IMR-90 (cell line): ENCODE measurements around the gene CLPTM1. TPM values are rescaled to one million over a fixed set of nuclear protein-coding genes. Genes with fewer than 3 reads are reported as not detected.

Source experiments
- ATAC-seq: fragments of 200-7000 bp; cut with Tn5 transposase; 2 replicates; pipeline ENCODE4 v1.9.1; 2020; ENCODE audit warnings: low read depth, mild to moderate bottlenecking, moderate library complexity
- BruUV-seq: library from RNA; stranded (reverse); fragments of 400-500 nt; replicated peaks from 2 replicates; lab custom pipeline; 2021; lab: Mats Ljungman, UMichigan
- CTCF ChIA-PET: fragments of 300-600 bp; formaldehyde crosslinking; extraction: SDS; loops from one replicate; lab custom pipeline; 2021; ENCODE audit warnings: antibody characterized with exemption; lab: Yijun Ruan, JAX
- POLR2A ChIA-PET: fragments of 300-600 bp; sonication (Branson Sonifier 250); formaldehyde crosslinking; loops from one replicate; lab custom pipeline; 2022; ENCODE audit warnings: antibody characterized with exemption; ENCODE audit not compliant: unreplicated experiment; lab: Charles Lee
- DNase-seq: peaks from one replicate; pipeline ENCODE4 v3.0.0; 2013
- H2AFZ ChIP-seq: replicated peaks from 2 replicates; pipeline ENCODE3; 2013; ENCODE audit warnings: low read length, mild to moderate bottlenecking; ENCODE audit not compliant: poor library complexity
- H2AK5ac ChIP-seq: 2 replicates; pipeline ENCODE4 v1.6.1; 2013; ENCODE audit warnings: low read depth, low read length, inconsistent platforms
- H2AK9ac ChIP-seq: replicated peaks from 2 replicates; pipeline ENCODE3; 2013; ENCODE audit warnings: mild to moderate bottlenecking, low read depth, low read length, moderate library complexity; ENCODE audit not compliant: poor library complexity
- H2BK120ac ChIP-seq: 2 replicates; pipeline ENCODE4 v1.6.1; 2013; ENCODE audit warnings: low read depth, low read length, inconsistent platforms
- H2BK15ac ChIP-seq: 3 replicates; pipeline ENCODE4 v1.6.1; 2013; ENCODE audit warnings: low read depth, low read length, inconsistent platforms
- H2BK20ac ChIP-seq: 2 replicates; pipeline ENCODE4 v1.6.1; 2013; ENCODE audit warnings: low read depth, mild to moderate bottlenecking, inconsistent platforms, low read length, moderate library complexity
- H2BK5ac ChIP-seq: 2 replicates; pipeline ENCODE4 v1.6.1; 2013; ENCODE audit warnings: mild to moderate bottlenecking, low read depth, low read length, inconsistent platforms; ENCODE audit not compliant: poor library complexity, severe bottlenecking
- H3K14ac ChIP-seq: replicated peaks from 2 replicates; pipeline ENCODE4 v1.6.1; 2013; ENCODE audit warnings: low read depth, low read length, inconsistent platforms
- H3K18ac ChIP-seq: 2 replicates; pipeline ENCODE4 v1.6.1; 2013; ENCODE audit warnings: low read depth, low read length, control low read depth
- H3K23ac ChIP-seq: 2 replicates; pipeline ENCODE4 v1.6.1; 2013; ENCODE audit warnings: low read depth, low read length, inconsistent platforms
- H3K27ac ChIP-seq: 2 replicates; pipeline ENCODE4 v1.5.1; 2013; ENCODE audit warnings: mild to moderate bottlenecking, control low read depth, low read length; ENCODE audit not compliant: insufficient read depth
- H3K27me3 ChIP-seq: 2 replicates; pipeline ENCODE4 v1.6.1; 2013; ENCODE audit warnings: low read length; ENCODE audit not compliant: control insufficient read depth, insufficient read depth
- H3K36me3 ChIP-seq: 2 replicates; pipeline ENCODE4 v1.6.1; 2013; ENCODE audit warnings: low read length, mixed read lengths; ENCODE audit not compliant: control insufficient read depth, insufficient read depth
- H3K4ac ChIP-seq: 2 replicates; pipeline ENCODE4 v1.6.1; 2013; ENCODE audit warnings: low read depth, low read length, inconsistent platforms
- H3K4me1 ChIP-seq: 2 replicates; pipeline ENCODE4 v1.6.1; 2013; ENCODE audit warnings: low read length, mixed read lengths; ENCODE audit not compliant: control insufficient read depth, insufficient read depth
- H3K4me2 ChIP-seq: 2 replicates; pipeline ENCODE4 v1.6.1; 2013; ENCODE audit warnings: low read depth, mild to moderate bottlenecking, control low read depth, low read length, moderate library complexity
- H3K4me3 ChIP-seq: 2 replicates; pipeline ENCODE4 v1.5.1; 2013; ENCODE audit warnings: low read depth, mild to moderate bottlenecking, control low read depth, low read length, moderate library complexity; ENCODE audit not compliant: insufficient read depth
- H3K56ac ChIP-seq: 2 replicates; pipeline ENCODE4 v1.6.1; 2013; ENCODE audit warnings: low read length, inconsistent platforms; ENCODE audit not compliant: insufficient read depth; ENCODE audit errors: extremely low read depth
- H3K79me1 ChIP-seq, 2 experiments: 2 replicates each; pipeline ENCODE4 v1.6.1; 2013; ENCODE audit warnings: low read length in 2 of 2, inconsistent platforms in 1 of 2, low read depth in 1 of 2
- H3K9ac ChIP-seq: 2 replicates; pipeline ENCODE4 v1.6.1; 2013; ENCODE audit warnings: low read depth, low read length, control low read depth
- H3K9me1 ChIP-seq: 2 replicates; pipeline ENCODE4 v1.6.1; 2013; ENCODE audit warnings: low read length, inconsistent platforms; ENCODE audit not compliant: insufficient read depth
- H3K9me3 ChIP-seq: 2 replicates; pipeline ENCODE4 v1.6.1; 2013; ENCODE audit warnings: low read length; ENCODE audit not compliant: control insufficient read depth, insufficient read depth
- H4K20me1 ChIP-seq: 2 replicates; pipeline ENCODE4 v1.6.1; 2013; ENCODE audit warnings: low read length, inconsistent platforms; ENCODE audit not compliant: insufficient read depth
- H4K5ac ChIP-seq: 2 replicates; pipeline ENCODE4 v1.6.1; 2013; ENCODE audit warnings: mild to moderate bottlenecking, low read depth, low read length, control low read depth
- H4K8ac ChIP-seq, 2 experiments: 2 replicates each; pipeline ENCODE4 v1.6.1; 2013; ENCODE audit warnings: low read depth in 2 of 2, low read length in 2 of 2, control low read depth in 1 of 2, inconsistent platforms in 1 of 2
- H4K91ac ChIP-seq: 2 replicates; pipeline ENCODE4 v1.6.1; 2013; ENCODE audit warnings: low read depth, low read length, inconsistent platforms; ENCODE audit not compliant: insufficient read depth
- BHLHE40 ChIP-seq: fragments of 150-350 bp; IDR thresholded peaks from 2 replicates; pipeline ENCODE4 v1.6.1; 2016; ENCODE audit warnings: mild to moderate bottlenecking, low read depth, low read length
- MAZ ChIP-seq: IDR thresholded peaks from 2 replicates; pipeline ENCODE4 v1.6.1; 2012; ENCODE audit warnings: low read depth, mild to moderate bottlenecking, low read length, improper control_type of control experiment, moderate library complexity, borderline replicate concordance
- RFX5 ChIP-seq: IDR thresholded peaks from 2 replicates; pipeline ENCODE4 v1.8.0; 2012; ENCODE audit warnings: low read depth, mild to moderate bottlenecking, low read length, moderate library complexity
- WGBS, 2 experiments: methylation state at CpG; one replicate each; pipeline versions ENCODE4 v1.1.5 to v1.1.7; 2013; ENCODE audit warnings: missing lambda C conversion rate in 2 of 2; ENCODE audit not compliant: insufficient read length in 1 of 2; ENCODE audit errors: extremely low coverage in 2 of 2; 5-methylcytosine and 5-hydroxymethylcytosine counted together
- dilution Hi-C: fragments of 300-500 bp; cut with HindIII; formaldehyde crosslinking; loops from one replicate; pipeline ENCODE4 v1.14.3; 2018; ENCODE audit warnings: low sequenced_read_pairs; ENCODE audit not compliant: unreplicated experiment
- in situ Hi-C: fragments of 300-500 bp; cut with MboI; formaldehyde crosslinking; loops from 3 replicates; pipeline ENCODE4 v1.14.3; 2019; ENCODE audit warnings: low sequenced_read_pairs, inconsistent platforms, mixed read lengths
- intact Hi-C: fragments of 100-400 bp; cut with micrococcal nuclease; formaldehyde crosslinking; loops from 2 replicates; pipeline ENCODE4 v1.10.0; 2022
- polyA plus RNA-seq, 3 experiments: library from polyadenylated mRNA; depleted of rRNA; stranded (reverse); fragments of >200 nt; gene quantifications; 2 replicates each; pipeline ENCODE4 v1.2.3, GENCODE V29; 2012; ENCODE audit warnings: low replicate concordance in 1 of 3
- total RNA-seq: library from RNA; depleted of rRNA; stranded (reverse); fragments of >200 nt; gene quantifications from 2 replicates; pipeline ENCODE4 v1.2.3, GENCODE V29; 2012

Gene CLPTM1
- total and polyA plus RNA-seq, 2 of the 4 experiments (the other 2 are of a cell fraction), result 23.8 to 88.8 TPM

DNA sequence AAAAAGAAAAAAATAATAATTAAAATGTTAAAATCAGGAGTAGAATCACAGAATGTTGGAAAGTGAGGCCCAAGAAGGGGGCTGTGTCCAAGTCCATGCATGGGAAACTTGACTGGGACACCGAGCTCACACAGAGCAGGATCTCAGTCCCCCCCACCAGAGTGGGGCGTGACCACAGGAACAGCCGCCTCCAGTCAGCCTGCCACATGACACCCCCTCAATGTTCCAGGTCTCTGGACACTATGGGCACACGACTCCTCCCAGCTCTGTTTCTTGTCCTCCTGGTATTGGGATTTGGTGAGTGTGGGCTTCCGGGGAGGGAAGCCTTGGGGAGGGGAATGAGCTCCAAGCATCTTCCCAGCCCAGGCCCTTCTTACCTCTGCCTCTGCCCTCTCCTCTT, 6.9 kb upstream of the CLPTM1 start:
- intact Hi-C loops, result no loop called here
- peaks cover 6% of the 10 kb centered on the region; the same call in 1 of the 2 replicates for H3K27me3 ChIP-seq
- H2AFZ ChIP-seq, result no peak overlapping the region
- CTCF ChIA-PET, result no interaction called here
- POLR2A ChIA-PET, result no interaction called here
- H3K9me1 ChIP-seq, result no peaks in the 10 kb centered on the region
- H3K14ac ChIP-seq, result no peak overlapping the region
- dilution Hi-C loops, result no loop called here
- H2AK9ac ChIP-seq, result no peak overlapping the region
- no peaks in the 10 kb centered on the region for H4K20me1 ChIP-seq
- H3K4me3 ChIP-seq, result no peak overlapping the region
- no peak overlapping the region for H3K4ac ChIP-seq
- no peak overlapping the region for H4K5ac ChIP-seq
- in situ Hi-C loops, result no loop called here
- no peak overlapping the region for H3K56ac ChIP-seq
- H3K4me1 ChIP-seq, result no peaks in the 10 kb centered on the region
- TF ChIP-seq BHLHE40, result no peak
- TF ChIP-seq RFX5, result no peak
- no peak for TF ChIP-seq MAZ
- no peak overlapping the region for H4K8ac ChIP-seq
- no peak overlapping the region for H4K91ac ChIP-seq
- ATAC-seq (no peak), DNase-seq (no peak)
- H3K18ac ChIP-seq, result no peak overlapping the region
- WGBS, 2 experiments, result no CpG with 5 or more reads among the region's 5 CpGs
- peaks cover 2% of the 10 kb centered on the region; the same call in 1 of the 2 replicates for H3K36me3 ChIP-seq
- H3K27ac ChIP-seq, result no peak overlapping the region
- no peak overlapping the region for H3K9ac ChIP-seq
- no peaks in the 10 kb centered on the region for H3K9me3 ChIP-seq
- no peak overlapping the region for H2BK15ac ChIP-seq
- H2BK5ac ChIP-seq, result no peak overlapping the region
- H2BK20ac ChIP-seq, result no peak overlapping the region
- H2BK120ac ChIP-seq, result no peak overlapping the region
- H3K23ac ChIP-seq, result no peak overlapping the region
- no peak overlapping the region for H2AK5ac ChIP-seq
- no peak overlapping the region for H3K4me2 ChIP-seq
- BruUV-seq, result no TSS peak
- no peaks in the 10 kb centered on the region for H3K79me1 ChIP-seq
